Astrocyte of the cerebellum (primary cell): Measurements from ENCODE around the gene MPG.

ENCODE experiments used
- DNase-seq: peaks from one replicate; pipeline ENCODE4 v3.0.0-alpha.2; 2011; ENCODE audit warnings: low read depth
- H3K4me3 ChIP-seq: 2 replicates; pipeline ENCODE4 v1.5.1; 2011; ENCODE audit warnings: mild to moderate bottlenecking, low read depth, low read length, moderate library complexity
- CTCF ChIP-seq: IDR thresholded peaks from 2 replicates; pipeline ENCODE4 v1.5.1; 2012; ENCODE audit warnings: low read length, low read depth, moderate library complexity, mild to moderate bottlenecking; ENCODE audit errors: missing control alignments
- in situ Hi-C: cut with HindIII; loops from 2 replicates; pipeline ENCODE4 v1.10.0; 2017; ENCODE audit warnings: low sequenced_read_pairs

MPG gene

GRCh38 chr16:114327-114726 lies 36.3 kb downstream of the MPG start:
- no peak for TF ChIP-seq CTCF
- DNase-seq = no peak
- in situ Hi-C loops = no loop called here
- no peak overlapping the region for H3K4me3 ChIP-seq

- H3K4me3 ChIP-seq = no peak overlapping the region
- no peak for DNase-seq
- in situ Hi-C loops = no loop called here
- no peak for TF ChIP-seq CTCF
Observed at GRCh38 chr16:116015-116414, 38.0 kb downstream of the MPG start.

GRCh38 chr16:117379-118365 lies 39.6 kb downstream of the MPG start:
- no peak for DNase-seq
- no peak overlapping the region for H3K4me3 ChIP-seq
- in situ Hi-C loops = no loop called here
- peak; percentile 74 for TF ChIP-seq CTCF

GRCh38 chr16:118857-119256 lies 40.8 kb downstream of the MPG start:
- no peak for DNase-seq
- in situ Hi-C loops = no loop called here
- no peak overlapping the region for H3K4me3 ChIP-seq
- no peak for TF ChIP-seq CTCF

GRCh38 chr16:119295-119694 lies 41.3 kb downstream of the MPG start:
- no peak for DNase-seq
- H3K4me3 ChIP-seq = no peak overlapping the region
- TF ChIP-seq CTCF = no peak
- in situ Hi-C loops = no loop called here

GRCh38 chr16:119835-120491 lies 41.9 kb downstream of the MPG start:
- DNase-seq = no peak
- no peak overlapping the region for H3K4me3 ChIP-seq
- in situ Hi-C loops = no loop called here
- TF ChIP-seq CTCF = no peak
